Lung (tissue), 12 donors: ENCODE results near the gene MAP1LC3B2. TPM values are rescaled to one million over a fixed set of nuclear protein-coding genes. Genes with fewer than 3 reads are reported as not detected.

Experiments
- ATAC-seq: fragments of 200-7000 bp; cut with Tn5 transposase; one replicate; pipeline ENCODE4 v1.9.1; 2020; ENCODE audit warnings: moderate number of reproducible peaks; ENCODE audit not compliant: insufficient read depth, low FRiP score
- DNase-seq, 3 donors: peaks; one replicate each; pipeline ENCODE4 v3.0.0-alpha.2; 2013 to 2017
- H3K27ac ChIP-seq, 2 donors: one replicate each; pipeline ENCODE4 v1.5.1; 2013; ENCODE audit warnings: mild to moderate bottlenecking in 2 of 2, moderate library complexity in 2 of 2, control low read depth in 1 of 2, inconsistent platforms in 1 of 2, low read depth in 1 of 2, low read length in 1 of 2
- H3K27me3 ChIP-seq, 3 donors: one replicate each; pipeline ENCODE4 v1.5.1; 2013; ENCODE audit warnings: low read length in 2 of 3; ENCODE audit not compliant: control insufficient read depth in 3 of 3, insufficient read depth in 3 of 3
- H3K36me3 ChIP-seq, 4 donors: one replicate each; pipeline ENCODE4 v1.5.1; 2013; ENCODE audit warnings: low read length in 4 of 4, mild to moderate bottlenecking in 1 of 4, moderate library complexity in 1 of 4; ENCODE audit not compliant: control insufficient read depth in 4 of 4, insufficient read depth in 4 of 4
- H3K4me1 ChIP-seq, 5 donors: one replicate each; pipeline ENCODE4 v1.5.1; 2013; ENCODE audit warnings: low read length in 5 of 5, mild to moderate bottlenecking in 2 of 5, moderate library complexity in 1 of 5; ENCODE audit not compliant: control insufficient read depth in 5 of 5, insufficient read depth in 5 of 5
- H3K4me3 ChIP-seq: one replicate; pipeline ENCODE4 v1.5.1; 2013; ENCODE audit warnings: mild to moderate bottlenecking, control low read depth, moderate library complexity
- H3K9ac ChIP-seq, 2 donors: one replicate each; pipeline ENCODE4 v1.5.1; 2013; ENCODE audit warnings: low read length in 2 of 2, control low read depth in 1 of 2; ENCODE audit not compliant: insufficient read depth in 1 of 2
- H3K9me3 ChIP-seq, 4 donors: one replicate each; pipeline ENCODE4 v1.5.1; 2013; ENCODE audit warnings: low read length in 3 of 4, mild to moderate bottlenecking in 1 of 4, moderate library complexity in 1 of 4; ENCODE audit not compliant: control insufficient read depth in 4 of 4, insufficient read depth in 3 of 4
- WGBS, 2 donors: extraction: QIAGEN DNeasy Blood & Tissue Kit; methylation state at CpG; one replicate each; pipeline ENCODE4 v1.1.7; 2013; 5-methylcytosine and 5-hydroxymethylcytosine counted together
- polyA plus RNA-seq, 2 donors: library from polyadenylated mRNA; stranded (reverse); fragments of 200-250 nt; gene quantifications; one replicate each; pipeline ENCODE4 v1.2.1, GENCODE V29; 2013
- total RNA-seq, 2 donors: library from RNA; depleted of rRNA in 1 of 2; stranded (reverse); fragments of >200 nt in 1 of 2; gene quantifications; one replicate each; pipeline ENCODE4 v1.2.1, GENCODE V29; 2014 to 2021
- TF ChIP-seq, protein P1 (sequence below): IDR thresholded peaks from 2 replicates; pipeline ENCODE4 v1.5.1; 2012; ENCODE audit warnings: mild to moderate bottlenecking; ENCODE audit errors: control extremely low read depth, extremely low read depth
- donor health status: control.
- donor health status: control.
- donor health status: Bipolar disorder and iron deficiency.
- donor health status: healthy.
- donor health status: DM: yes; HTN: yes; CAD: no.

The MAP1LC3B2 gene
- total and polyA plus RNA-seq, 4 donors: 1.1 to 2.2 (median 2.0) TPM; not detected in 1

DNA sequence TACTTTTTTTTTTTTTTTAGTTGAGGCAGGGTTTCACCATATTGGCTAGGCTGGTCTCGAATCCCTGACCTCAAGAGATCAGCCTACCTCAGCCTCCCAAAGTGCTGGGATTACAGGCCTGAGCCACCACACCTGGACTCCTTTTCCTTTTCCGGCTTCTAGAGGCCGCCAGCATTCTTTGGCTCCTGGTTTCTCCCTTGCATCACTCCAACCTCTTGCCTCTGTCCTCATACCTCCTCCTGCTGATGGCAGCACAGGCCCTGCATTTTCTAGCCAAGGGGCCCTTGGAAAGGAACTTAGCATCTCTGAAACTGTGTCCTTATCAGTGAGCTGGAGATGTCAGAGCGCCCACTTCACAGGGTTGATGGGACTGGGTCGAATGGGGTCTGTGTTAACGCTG lies 53.3 kb downstream of the MAP1LC3B2 start:
- H3K4me3 ChIP-seq: no peak overlapping the region
- DNase-seq: no peak
- no peak overlapping the region for H3K27ac ChIP-seq
- H3K36me3 ChIP-seq: peaks cover 0 to 2% (median 0%) of the 10 kb centered on the region in 4 donors
- H3K4me1 ChIP-seq: peaks cover 0 to 3% (median 0%) of the 10 kb centered on the region in 5 donors
- peaks cover 0 to 2% (median 0%) of the 10 kb centered on the region in 4 donors for H3K9me3 ChIP-seq
- H3K9ac ChIP-seq: no peak overlapping the region
- TF ChIP-seq, protein P1, sequence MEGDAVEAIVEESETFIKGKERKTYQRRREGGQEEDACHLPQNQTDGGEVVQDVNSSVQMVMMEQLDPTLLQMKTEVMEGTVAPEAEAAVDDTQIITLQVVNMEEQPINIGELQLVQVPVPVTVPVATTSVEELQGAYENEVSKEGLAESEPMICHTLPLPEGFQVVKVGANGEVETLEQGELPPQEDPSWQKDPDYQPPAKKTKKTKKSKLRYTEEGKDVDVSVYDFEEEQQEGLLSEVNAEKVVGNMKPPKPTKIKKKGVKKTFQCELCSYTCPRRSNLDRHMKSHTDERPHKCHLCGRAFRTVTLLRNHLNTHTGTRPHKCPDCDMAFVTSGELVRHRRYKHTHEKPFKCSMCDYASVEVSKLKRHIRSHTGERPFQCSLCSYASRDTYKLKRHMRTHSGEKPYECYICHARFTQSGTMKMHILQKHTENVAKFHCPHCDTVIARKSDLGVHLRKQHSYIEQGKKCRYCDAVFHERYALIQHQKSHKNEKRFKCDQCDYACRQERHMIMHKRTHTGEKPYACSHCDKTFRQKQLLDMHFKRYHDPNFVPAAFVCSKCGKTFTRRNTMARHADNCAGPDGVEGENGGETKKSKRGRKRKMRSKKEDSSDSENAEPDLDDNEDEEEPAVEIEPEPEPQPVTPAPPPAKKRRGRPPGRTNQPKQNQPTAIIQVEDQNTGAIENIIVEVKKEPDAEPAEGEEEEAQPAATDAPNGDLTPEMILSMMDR: no peak
- no peak for ATAC-seq
- H3K27me3 ChIP-seq: no peaks in the 10 kb centered on the region
- 85 to 94% methylated on average over 6 of the region's 6 CpGs for WGBS, 2 donors

DNA sequence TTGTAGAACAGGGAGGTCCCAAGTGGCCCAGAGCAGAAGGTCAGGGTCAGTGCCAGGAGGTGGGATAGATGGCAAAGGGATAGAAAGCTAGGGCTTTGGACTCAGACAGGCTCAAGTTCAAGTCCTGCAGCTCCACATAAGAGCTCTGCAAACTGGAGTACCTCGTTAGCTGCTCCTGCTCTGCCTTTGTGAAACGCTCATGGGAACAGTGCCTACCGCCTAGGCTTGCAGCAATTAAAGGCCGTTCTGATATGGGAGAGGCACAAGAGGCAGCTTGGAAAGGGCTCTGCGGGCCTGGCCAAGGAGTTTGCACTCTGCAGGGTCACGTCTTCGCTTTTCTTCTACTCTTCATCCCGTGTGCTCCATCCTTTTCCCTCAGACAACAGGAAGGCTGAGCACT lies 54.1 kb downstream of the MAP1LC3B2 start:
- peaks cover 0 to 3% (median 0%) of the 10 kb centered on the region in 4 donors for H3K9me3 ChIP-seq
- WGBS, 2 donors: 75 to 82% methylated on average over 8 of the region's 8 CpGs
- H3K4me3 ChIP-seq: no peak overlapping the region
- no peaks in the 10 kb centered on the region for H3K27me3 ChIP-seq
- H3K36me3 ChIP-seq: peaks cover 0 to 2% (median 0%) of the 10 kb centered on the region in 4 donors
- no peak overlapping the region for H3K9ac ChIP-seq
- DNase-seq: no peak
- H3K4me1 ChIP-seq: peaks cover 0 to 3% (median 0%) of the 10 kb centered on the region in 5 donors
- TF ChIP-seq, protein P1: no peak
- no peak for ATAC-seq
- H3K27ac ChIP-seq: no peak overlapping the region

DNA sequence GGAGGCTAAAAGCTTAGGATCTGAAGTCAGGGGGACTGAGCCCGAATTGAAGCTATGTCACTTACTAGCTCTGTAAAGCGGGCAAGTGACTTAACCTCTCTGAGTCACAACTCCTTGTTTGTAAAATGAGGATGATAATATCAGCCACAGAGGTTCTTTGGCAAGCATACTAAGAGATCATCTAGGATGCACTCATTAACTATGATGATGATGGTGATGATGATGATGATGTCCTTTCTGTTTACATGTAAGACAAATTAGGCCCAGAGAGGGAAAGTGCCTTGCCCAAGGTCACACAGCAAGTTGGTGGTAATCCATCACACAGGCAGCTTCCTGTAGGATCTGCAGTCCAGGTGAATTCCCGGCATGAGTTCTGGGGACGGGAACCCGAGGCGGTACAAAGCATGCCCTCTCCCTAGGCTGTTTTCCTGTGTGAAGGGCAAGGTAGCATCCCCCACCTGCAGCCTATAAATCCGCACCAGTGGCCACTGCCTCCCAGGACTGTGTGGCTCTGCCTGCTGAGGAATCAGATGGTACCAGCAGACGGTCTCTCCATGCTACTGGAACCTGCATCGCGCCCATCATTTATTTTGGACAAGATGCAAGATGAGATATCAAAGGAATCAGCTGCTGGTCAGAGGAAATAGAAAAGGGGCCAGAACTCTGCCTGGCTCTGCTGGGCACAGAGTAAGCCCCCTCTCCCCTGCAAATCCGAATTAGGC lies 55.2 kb downstream of the MAP1LC3B2 start:
- H3K27me3 ChIP-seq: no peaks in the 10 kb centered on the region
- WGBS, 2 donors: 87 to 90% methylated on average over 11 of the region's 11 CpGs
- ATAC-seq: no peak
- TF ChIP-seq, protein P1: no peak
- H3K36me3 ChIP-seq: peaks cover 0 to 2% (median 0%) of the 10 kb centered on the region in 4 donors
- H3K4me1 ChIP-seq: peaks cover 0 to 3% (median 0%) of the 10 kb centered on the region in 5 donors
- H3K9me3 ChIP-seq: peaks cover 0 to 6% (median 0%) of the 10 kb centered on the region in 4 donors
- DNase-seq: no peak
- H3K4me3 ChIP-seq: no peak overlapping the region
- H3K27ac ChIP-seq: no peak overlapping the region
- H3K9ac ChIP-seq: no peak overlapping the region
